Vagina (tissue), 2 donors: Measurements from ENCODE around the gene SRD5A1.

ENCODE experiments used
- POLR2A ChIP-seq, 2 donors: fragments of 450-650 bp; IDR thresholded peaks; one replicate each; pipeline ENCODE4 v1.6.1; 2017; ENCODE audit warnings: antibody characterized with exemption in 2 of 2, mild to moderate bottlenecking in 2 of 2, moderate library complexity in 2 of 2
- POLR2AphosphoS5 ChIP-seq, 2 donors: sonication (generic); formaldehyde crosslinking; IDR thresholded peaks; one replicate each; pipeline ENCODE4 v1.9.0; 2017; ENCODE audit warnings: antibody characterized with exemption in 2 of 2, mild to moderate bottlenecking in 2 of 2, low read depth in 1 of 2; ENCODE audit not compliant: insufficient read depth in 1 of 2
- TF ChIP-seq, protein P1 (sequence below), 3 experiments: fragments of 450-650 bp in 2 of 3; fragments of 200-600 bp in 1 of 3; sonication (generic) in 1 of 3; IDR thresholded peaks; one replicate each; pipeline ENCODE4 v1.5.1; 2017 to 2019; ENCODE audit warnings: antibody characterized with exemption in 3 of 3, mild to moderate bottlenecking in 2 of 3, moderate library complexity in 2 of 3

DNA sequence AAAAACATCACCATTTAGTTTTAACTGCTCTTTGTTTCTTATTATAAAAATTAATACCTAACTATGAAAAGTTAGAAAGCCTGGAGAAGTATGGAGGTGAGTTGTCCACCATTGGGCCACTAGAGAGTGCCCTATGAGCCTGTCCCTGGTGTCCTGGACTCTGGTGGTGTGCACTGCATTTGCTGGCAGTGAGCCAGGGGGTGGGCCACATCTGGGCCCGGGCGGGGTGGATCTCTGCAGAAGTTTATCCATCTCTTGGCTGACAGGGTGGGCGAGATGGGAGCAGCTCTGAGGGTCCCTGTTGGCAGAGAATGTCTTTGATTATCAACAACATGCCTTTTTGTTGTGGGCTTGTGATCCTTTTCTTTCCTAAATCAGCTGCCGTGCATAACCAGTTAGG, 88.2 kb downstream of the SRD5A1 start:
- TF ChIP-seq, protein P1, sequence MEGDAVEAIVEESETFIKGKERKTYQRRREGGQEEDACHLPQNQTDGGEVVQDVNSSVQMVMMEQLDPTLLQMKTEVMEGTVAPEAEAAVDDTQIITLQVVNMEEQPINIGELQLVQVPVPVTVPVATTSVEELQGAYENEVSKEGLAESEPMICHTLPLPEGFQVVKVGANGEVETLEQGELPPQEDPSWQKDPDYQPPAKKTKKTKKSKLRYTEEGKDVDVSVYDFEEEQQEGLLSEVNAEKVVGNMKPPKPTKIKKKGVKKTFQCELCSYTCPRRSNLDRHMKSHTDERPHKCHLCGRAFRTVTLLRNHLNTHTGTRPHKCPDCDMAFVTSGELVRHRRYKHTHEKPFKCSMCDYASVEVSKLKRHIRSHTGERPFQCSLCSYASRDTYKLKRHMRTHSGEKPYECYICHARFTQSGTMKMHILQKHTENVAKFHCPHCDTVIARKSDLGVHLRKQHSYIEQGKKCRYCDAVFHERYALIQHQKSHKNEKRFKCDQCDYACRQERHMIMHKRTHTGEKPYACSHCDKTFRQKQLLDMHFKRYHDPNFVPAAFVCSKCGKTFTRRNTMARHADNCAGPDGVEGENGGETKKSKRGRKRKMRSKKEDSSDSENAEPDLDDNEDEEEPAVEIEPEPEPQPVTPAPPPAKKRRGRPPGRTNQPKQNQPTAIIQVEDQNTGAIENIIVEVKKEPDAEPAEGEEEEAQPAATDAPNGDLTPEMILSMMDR (IDR thresholded peaks at IDR 0.05) = no peak
- TF ChIP-seq POLR2A (IDR thresholded peaks at IDR 0.05) = no peak
- no peak for TF ChIP-seq POLR2AphosphoS5 (IDR thresholded peaks at IDR 0.05; ENCODE audit: insufficient read depth in 1 of 2, low read depth in 1 of 2)
